ENCODE data around the gene SCG5.

DNA sequence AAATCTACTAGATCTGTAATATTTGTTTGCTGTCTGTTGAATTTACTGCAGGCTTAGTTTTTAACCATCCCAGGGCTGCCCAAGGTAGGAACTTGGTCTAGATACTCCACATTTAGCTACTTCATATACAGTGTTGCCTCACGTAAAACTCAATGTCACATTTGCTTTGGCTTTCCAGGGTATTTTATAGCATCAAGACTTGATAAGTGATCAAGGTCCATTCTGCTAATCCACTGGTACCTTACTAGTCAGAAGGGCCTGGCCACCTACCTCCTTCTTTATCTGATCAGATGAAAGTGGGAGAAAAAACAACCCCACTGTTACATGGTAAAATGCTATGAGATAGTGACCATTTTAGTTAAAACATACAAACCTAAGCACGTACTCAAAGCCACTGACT lies 50.8 kb downstream of the SCG5 start:
- TF ChIP-seq, protein P1, sequence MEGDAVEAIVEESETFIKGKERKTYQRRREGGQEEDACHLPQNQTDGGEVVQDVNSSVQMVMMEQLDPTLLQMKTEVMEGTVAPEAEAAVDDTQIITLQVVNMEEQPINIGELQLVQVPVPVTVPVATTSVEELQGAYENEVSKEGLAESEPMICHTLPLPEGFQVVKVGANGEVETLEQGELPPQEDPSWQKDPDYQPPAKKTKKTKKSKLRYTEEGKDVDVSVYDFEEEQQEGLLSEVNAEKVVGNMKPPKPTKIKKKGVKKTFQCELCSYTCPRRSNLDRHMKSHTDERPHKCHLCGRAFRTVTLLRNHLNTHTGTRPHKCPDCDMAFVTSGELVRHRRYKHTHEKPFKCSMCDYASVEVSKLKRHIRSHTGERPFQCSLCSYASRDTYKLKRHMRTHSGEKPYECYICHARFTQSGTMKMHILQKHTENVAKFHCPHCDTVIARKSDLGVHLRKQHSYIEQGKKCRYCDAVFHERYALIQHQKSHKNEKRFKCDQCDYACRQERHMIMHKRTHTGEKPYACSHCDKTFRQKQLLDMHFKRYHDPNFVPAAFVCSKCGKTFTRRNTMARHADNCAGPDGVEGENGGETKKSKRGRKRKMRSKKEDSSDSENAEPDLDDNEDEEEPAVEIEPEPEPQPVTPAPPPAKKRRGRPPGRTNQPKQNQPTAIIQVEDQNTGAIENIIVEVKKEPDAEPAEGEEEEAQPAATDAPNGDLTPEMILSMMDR (optimal IDR thresholded peaks at IDR 0.05 in 1 of 3, IDR thresholded peaks at IDR 0.05 in 1 of 3, conservative IDR thresholded peaks at IDR 0.05 in 1 of 3; ENCODE audit: extremely low read depth in 1 of 3, insufficient read depth in 2 of 3, low read length in 3 of 3): no peak
- no peak for TF ChIP-seq EZH2 (IDR thresholded peaks at IDR 0.05; ENCODE audit: low read length)
